Measurements from ENCODE around the gene GJA3.
"Not testable (repeated sequence)": the region's sequence is repeated elsewhere in the genome, so short reads cannot be mapped to it uniquely, and the experiment has no call there.

The GJA3 gene

GRCh38 chr13:20182231-20182846 is 21.5 kb upstream of the GJA3 start:
- DNase-seq = peak; percentile 12

- DNase-seq = no peak
Observed at GRCh38 chr13:20181188-20181587, 20.3 kb upstream of the GJA3 start.

GRCh38 chr13:20178156-20178555 is 17.3 kb upstream of the GJA3 start:
- no peak for DNase-seq

DNA sequence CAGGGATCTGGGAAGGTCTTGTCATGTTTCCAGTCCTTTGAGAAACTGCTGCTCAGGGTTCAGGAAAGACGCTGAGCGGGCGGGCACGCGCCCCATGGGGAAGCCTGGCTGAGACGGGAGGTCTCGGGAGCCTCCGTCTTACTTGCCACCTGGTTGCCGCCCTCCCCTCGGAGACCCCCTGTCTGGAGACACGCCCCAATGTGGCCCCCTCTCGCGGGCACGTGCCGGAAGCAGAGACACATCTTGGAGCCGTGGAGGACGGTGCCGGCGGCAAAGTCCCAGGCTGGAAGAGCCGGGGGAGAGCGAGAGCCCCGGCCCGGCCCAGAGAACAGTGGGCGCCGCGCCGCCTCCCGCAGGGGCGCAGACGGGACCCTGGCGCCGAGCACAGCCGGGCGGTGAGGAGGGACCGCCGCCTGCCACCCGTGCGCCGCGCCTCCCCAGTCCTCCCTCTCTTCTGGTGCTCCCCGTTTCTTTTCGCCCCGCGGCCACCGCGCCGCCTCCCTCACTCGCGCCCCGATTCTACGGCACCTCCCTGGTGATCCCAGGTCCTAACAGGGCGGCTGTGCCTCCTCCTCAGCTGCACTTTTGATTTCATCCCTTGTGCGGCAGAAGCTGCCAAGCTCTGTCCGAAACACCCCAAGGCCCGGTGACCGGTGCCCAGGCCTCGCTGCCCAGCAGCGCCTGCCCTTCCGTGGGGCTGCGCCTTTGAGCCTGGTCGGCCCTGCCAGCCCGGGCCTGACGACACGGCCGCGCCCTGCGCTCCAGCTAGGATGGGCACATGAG is 16.4 kb upstream of the GJA3 start:
- no peak for DNase-seq

DNA sequence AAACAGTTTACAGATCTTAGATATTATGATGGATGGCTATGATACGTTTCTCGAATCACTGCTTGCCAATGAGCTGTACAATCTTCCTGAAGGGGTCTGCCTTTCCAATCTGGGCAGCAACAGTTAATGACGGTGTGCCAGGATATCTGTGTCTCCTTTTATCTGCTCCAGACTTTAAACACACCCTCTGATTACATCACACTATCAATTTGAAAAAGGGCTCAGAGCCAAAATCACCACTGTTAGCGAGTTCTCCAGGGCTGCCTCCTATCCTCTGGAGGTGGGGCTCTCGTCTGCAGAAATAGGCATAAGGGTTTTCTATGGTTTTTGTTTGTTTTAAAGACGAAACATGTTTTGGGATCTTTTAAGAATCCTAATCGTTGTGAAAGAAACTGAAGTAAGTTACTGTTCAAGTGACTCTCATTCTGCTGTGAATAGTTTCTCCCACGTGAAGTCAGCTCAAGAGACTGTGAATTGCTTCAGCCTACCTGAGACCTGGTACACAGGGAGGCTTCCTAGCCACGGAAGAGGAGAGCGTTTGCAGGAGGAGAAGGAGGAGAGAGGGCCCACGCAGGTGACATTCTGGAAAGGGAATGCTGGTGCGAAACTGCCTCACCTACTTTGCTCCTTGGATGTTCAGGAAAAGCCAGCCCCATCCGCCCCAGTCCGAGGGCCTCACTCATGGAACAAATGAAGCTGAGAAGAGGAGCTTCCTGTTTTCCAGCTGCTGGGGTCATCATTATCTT is 15.2 kb upstream of the GJA3 start:
- no peak for DNase-seq

DNA sequence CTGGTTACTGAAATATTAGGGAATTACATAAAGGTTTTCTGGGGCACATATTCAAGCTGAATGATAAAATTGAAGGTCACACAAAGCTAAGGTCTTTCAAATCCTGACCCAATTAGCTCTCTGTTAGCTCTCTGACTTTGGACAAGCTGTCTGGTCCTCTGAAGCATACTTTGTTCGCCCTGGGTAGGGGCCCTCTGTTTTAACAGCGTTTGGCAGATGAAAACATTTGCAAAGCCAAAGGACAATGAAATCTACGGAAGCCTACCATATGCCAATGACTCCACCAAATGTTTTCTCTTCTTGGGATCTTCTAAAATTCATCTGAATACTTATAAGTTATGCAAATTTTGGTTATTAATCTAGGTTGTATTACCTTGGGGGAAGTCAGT is 14.5 kb upstream of the GJA3 start:
- no peak for DNase-seq

- no peak for DNase-seq
Observed at GRCh38 chr13:20174656-20175405, 14.0 kb upstream of the GJA3 start.

- no peak for DNase-seq
Observed at GRCh38 chr13:20173116-20173746, 12.4 kb upstream of the GJA3 start.

DNA sequence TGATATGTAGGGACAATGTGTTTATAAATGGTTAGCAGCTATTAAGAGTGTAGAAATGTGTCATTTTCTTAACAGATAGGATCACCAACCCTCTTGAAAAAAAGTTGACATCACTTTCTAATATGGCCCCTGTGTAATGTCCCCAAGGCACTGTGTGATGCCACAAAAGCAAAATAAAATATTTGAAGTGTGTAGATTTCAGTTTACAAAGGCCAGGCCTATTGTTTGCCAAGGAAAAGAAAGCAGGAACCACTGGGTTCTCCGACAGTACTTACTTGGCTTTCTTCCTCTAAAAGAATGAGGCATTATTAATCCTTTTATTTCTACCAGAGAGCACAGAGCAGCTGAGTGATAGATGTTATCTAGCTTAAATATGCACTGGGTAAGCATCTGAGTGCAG is 10.5 kb upstream of the GJA3 start:
- no peak for DNase-seq

GRCh38 chr13:20170921-20171320 is 10.1 kb upstream of the GJA3 start:
- DNase-seq = no peak

DNA sequence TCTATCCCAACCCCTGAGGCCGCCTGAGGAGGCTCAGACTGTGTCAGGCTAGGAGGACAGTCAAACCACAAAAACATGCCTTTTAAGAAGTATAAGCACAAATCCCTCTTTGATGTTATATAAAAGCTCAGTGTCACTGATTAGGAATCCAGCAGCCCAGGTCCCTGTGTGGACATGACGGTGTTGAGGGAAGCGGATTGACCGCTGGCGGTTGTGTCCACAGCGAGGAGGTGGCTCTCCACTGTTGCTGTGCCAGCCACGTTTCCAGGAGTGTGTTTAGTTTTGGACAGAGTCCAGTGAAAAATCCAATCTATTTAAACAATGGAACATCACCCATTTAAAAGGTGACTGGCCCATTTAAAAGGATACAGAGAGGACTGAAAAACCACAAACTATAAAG is 7.5 kb upstream of the GJA3 start:
- DNase-seq = no peak

DNA sequence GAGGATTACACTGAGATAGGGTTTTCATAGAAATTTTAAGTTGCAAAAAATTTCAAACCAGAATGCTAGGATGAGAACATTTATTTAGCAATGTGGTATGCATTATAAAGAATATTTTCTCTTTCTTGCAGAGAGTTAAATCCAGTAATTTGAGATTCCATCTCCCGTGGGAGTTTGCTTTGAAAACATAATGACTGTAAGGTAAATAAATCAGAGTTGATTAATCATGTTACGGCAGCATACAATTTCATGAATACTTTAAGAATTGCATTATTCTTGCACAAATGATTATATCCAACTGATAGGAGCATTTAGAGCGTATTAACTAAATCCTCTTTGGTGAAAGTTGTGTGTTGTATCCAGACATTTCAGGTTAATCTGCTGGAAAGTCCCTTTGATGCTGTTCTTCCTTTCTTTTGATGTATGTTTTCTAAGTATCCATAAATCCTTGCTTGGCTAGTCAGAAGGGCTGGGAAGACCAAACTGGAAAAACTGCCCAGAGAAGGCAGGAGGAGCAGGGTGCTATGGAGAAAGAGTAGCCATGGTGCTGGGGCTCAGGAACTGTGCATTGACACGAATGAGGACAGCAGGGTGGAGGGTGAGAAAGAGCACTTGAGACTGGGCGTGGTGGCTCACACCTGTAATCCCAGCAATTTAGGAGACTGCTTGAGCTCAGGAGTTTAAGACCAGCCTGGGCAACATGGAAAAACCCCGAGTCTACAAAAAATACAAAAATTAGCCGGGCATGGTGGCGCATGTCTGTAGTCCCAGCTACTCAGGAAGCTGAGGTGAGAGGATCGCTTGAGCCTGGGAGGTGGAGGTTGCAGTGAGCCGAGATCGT is 4.8 kb upstream of the GJA3 start:
- DNase-seq = no peak

- no peak for DNase-seq
Observed at GRCh38 chr13:20161951-20162300, 1.1 kb upstream of the GJA3 start.

GRCh38 chr13:20161275-20161950 is 561 bp upstream of the GJA3 start:
- peak; percentile 50 for DNase-seq

DNA sequence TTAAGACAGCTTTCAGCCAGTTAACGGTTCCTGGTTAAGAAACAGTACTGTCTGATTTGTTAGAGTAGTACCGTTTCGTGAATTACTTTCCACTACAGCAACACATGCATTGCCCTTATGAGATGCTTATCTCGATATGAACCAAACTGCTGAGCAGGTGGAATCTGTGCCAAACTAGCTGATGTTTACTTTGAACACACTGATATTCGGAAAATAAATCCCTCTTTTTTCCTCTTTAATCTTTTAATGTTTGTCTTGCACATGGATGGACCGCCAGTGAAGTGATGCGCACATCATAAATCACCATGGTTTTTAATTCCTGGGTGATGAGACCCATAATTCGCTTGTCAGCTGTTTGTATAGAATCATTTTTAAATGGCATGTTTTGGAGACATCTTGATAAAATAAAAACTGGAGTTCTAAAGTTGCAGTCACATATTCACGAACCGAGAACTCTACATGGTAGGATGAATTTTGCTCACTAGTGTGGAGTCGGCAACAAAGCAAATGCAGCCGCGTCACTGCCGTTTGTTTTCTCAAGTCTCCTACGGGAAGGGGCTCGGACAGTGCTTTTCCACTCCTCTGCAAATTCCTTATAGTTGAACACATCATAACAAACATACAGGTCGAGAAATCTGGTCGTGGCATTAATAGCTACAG is 1.1 kb downstream of the GJA3 start:
- no peak for DNase-seq

DNA sequence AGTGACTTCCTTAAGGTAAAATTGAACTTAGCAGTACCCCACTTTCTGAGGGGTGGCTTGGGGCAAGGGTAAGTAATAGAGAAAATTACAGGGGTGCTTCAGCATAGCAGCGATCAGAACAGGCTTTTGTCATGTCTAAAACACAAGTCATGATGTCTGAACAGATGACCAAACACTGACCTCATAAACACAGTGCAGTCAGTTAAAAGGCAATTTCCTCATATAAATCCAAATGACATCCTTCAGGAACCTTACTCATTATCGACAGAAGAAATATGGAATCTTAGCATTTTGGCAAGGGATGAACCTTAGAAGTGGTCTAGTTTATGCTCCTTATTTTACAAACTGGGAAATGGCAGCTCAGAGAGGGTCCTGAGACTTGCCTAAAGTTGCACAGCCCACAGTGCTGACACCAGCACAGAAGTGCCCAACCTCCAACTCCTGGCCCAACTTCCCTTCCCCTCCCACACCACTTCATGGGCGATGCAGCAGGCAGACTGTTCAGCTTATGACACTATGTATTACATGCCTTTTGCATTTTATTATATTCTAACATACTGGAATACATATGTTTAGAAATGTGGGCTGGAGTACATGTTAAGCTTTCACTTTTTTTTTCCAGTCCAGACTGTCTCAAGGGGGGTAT is 3.6 kb downstream of the GJA3 start:
- no peak for DNase-seq

DNA sequence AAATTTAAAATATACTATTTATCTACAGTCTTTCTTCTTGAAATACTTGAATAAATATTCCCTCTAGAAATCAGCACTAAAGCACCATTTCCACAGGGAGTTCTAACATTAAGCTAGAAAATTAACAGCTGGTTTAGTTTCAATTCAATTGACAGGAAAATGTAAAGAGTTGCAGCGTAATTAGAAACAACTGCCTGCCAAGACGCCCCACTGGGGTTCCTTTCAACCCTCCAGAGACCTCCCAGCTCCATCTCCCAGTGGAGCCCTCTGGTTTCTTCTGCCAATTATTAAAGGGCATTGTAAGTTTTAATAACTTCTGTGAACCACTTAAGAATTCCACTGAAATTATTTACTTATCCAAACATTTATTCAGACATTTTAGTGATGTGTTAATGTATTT is 4.2 kb downstream of the GJA3 start:
- no peak for DNase-seq

GRCh38 chr13:20153290-20153689 is 7.6 kb downstream of the GJA3 start:
- DNase-seq = not testable (repeated sequence)

DNA sequence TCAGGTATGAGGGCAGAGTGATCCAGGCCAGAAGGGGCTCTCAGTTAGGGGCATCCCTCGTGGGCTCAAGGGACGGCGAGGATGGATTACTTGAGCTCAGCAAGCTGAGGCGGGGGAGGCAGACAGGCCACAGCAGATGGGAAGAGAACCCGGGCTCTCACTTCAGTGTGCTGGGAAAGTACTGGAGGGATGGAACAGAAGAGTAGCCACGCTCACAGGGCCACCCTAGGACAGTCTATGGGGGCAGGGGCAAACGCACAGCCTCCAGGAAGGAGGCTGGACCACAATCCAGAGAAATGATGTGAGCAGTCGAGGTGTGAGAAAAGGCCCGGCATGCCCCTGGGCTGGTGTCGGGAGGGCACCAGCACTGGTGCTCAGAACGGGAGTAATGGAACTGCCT is 9.2 kb downstream of the GJA3 start:
- no peak for DNase-seq

DNA sequence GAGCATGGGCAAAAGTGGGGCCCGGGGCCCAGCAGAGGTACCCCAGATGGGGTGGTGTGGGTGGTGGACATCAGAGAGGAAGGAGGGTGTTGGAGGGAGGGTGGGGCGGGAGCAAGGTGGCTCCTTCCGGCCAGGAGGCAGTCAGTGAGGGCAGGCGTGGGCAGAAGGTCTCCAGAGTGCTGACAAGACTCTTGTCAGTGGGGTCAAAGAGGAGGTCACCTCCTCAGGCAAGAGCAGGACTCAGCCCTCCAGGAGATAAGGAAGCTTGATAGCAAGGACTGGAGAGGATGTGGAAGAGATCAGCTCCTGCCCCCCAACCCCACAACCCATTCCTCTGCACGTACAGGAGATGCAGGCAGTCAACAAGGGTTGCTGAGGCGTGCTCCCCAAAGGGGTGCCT is 9.8 kb downstream of the GJA3 start:
- no peak for DNase-seq
